ENCODE data around the gene IL19. TPM values are rescaled to one million over a fixed set of nuclear protein-coding genes. Genes with fewer than 3 reads are reported as not detected.
A peak's percentile ranks its signal among the peaks of the same experiment; 100 is the strongest.

The IL19 gene
- total RNA-seq, 2 experiments from 2014 or later = not detected

- POLR2A ChIA-PET = no interaction called here
- peaks cover 15% of the 10 kb centered on the region for H3K27me3 Mint-ChIP-seq
- H3K4me1 Mint-ChIP-seq = peaks cover 54% of the 10 kb centered on the region
- DNase-seq = no peak
- H3K4me3 Mint-ChIP-seq = no peak overlapping the region
- H3K9me3 Mint-ChIP-seq = no peaks in the 10 kb centered on the region
- no peaks in the 10 kb centered on the region for H3K36me3 Mint-ChIP-seq
- no peak overlapping the region for H3K27ac Mint-ChIP-seq
- no peak for ATAC-seq (ENCODE audit: low read depth)
Observed at GRCh38 chr1:206801467-206801866, 30.9 kb downstream of the IL19 start.

- Mint-ChIP-seq H3K9me3 (no peaks in the 10 kb centered on the region), H3K27me3 (peaks cover 15% of the 10 kb centered on the region), H3K27ac (no peak overlapping the region), H3K4me1 (peaks cover 58% of the 10 kb centered on the region), H3K4me3 (no peak overlapping the region), H3K36me3 (no peaks in the 10 kb centered on the region)
- ATAC-seq (ENCODE audit: low read depth) (no peak), DNase-seq (no peak)
- POLR2A ChIA-PET = interaction anchor here (0.7 to 2.2 kb wide), 3 partner anchors 34 to 108 kb away, joined by 3 to 14 read pairs (median 8); no protein-coding TSS in a partner anchor
Observed at GRCh38 chr1:206802401-206802800, 31.8 kb downstream of the IL19 start.

GRCh38 chr1:206803221-206803730 is 32.7 kb downstream of the IL19 start:
- peaks cover 53% of the 10 kb centered on the region for H3K4me1 Mint-ChIP-seq
- DNase-seq (peak; percentile 59), ATAC-seq (ENCODE audit: low read depth) (peak; percentile 96)
- H3K9me3 Mint-ChIP-seq = no peaks in the 10 kb centered on the region
- H3K4me3 Mint-ChIP-seq = peak overlapping the region; percentile 32
- no peaks in the 10 kb centered on the region for H3K36me3 Mint-ChIP-seq
- peaks cover 15% of the 10 kb centered on the region for H3K27me3 Mint-ChIP-seq
- POLR2A ChIA-PET = interaction anchor here (0.6 to 2.2 kb wide), 5 partner anchors 12 to 106 kb away, joined by 3 to 14 read pairs (median 5); no protein-coding TSS in a partner anchor
- peak overlapping the region; percentile 82 for H3K27ac Mint-ChIP-seq

GRCh38 chr1:206804156-206804737 is 33.7 kb downstream of the IL19 start:
- Mint-ChIP-seq H3K36me3 (no peaks in the 10 kb centered on the region), H3K9me3 (no peaks in the 10 kb centered on the region), H3K4me1 (peaks cover 61% of the 10 kb centered on the region), H3K4me3 (peak overlapping the region; percentile 32), H3K27me3 (peaks cover 10% of the 10 kb centered on the region), H3K27ac (peak overlapping the region; percentile 82)
- POLR2A ChIA-PET = interaction anchor here (0.8 to 2.2 kb wide), 6 partner anchors 35 to 118 kb away, joined by 3 to 14 read pairs (median 4); partner anchors contain the start of gene FCMR
- DNase-seq (no peak), ATAC-seq (ENCODE audit: low read depth) (no peak)

GRCh38 chr1:206805357-206805756 is 34.8 kb downstream of the IL19 start:
- Mint-ChIP-seq H3K27me3 (peaks cover 9% of the 10 kb centered on the region), H3K27ac (no peak overlapping the region), H3K9me3 (no peaks in the 10 kb centered on the region), H3K4me3 (peak overlapping the region; percentile 11), H3K4me1 (peaks cover 59% of the 10 kb centered on the region), H3K36me3 (no peaks in the 10 kb centered on the region)
- DNase-seq (no peak), ATAC-seq (ENCODE audit: low read depth) (no peak)
- POLR2A ChIA-PET = interaction anchor here (0.8 to 1.5 kb wide), 5 partner anchors 12 to 66 kb away, joined by 3 to 8 read pairs (median 3); no protein-coding TSS in a partner anchor

GRCh38 chr1:206808615-206809014 is 38.0 kb downstream of the IL19 start:
- no peak for DNase-seq
- POLR2A ChIA-PET = interaction anchor here (1.3 to 1.7 kb wide), 3 partner anchors 69 to 101 kb away, joined by 4 to 5 read pairs (median 4); no protein-coding TSS in a partner anchor
- H3K9me3 Mint-ChIP-seq = peaks cover 4% of the 10 kb centered on the region
- peak overlapping the region; percentile 62 for H3K27ac Mint-ChIP-seq
- peak; percentile 87 for ATAC-seq (ENCODE audit: low read depth)
- peaks cover 39% of the 10 kb centered on the region for H3K4me1 Mint-ChIP-seq
- H3K27me3 Mint-ChIP-seq = no peaks in the 10 kb centered on the region
- peaks cover 15% of the 10 kb centered on the region for H3K36me3 Mint-ChIP-seq
- H3K4me3 Mint-ChIP-seq = no peak overlapping the region

GRCh38 chr1:206809504-206810084 is 39.0 kb downstream of the IL19 start:
- H3K36me3 Mint-ChIP-seq = peaks cover 19% of the 10 kb centered on the region
- ATAC-seq (ENCODE audit: low read depth) (peak; percentile 40), DNase-seq (no peak)
- POLR2A ChIA-PET = interaction anchor here (1.7 kb wide), 1 partner anchor 100 kb away, joined by 5 read pairs; no protein-coding TSS in a partner anchor
- H3K4me3 Mint-ChIP-seq = no peak overlapping the region
- peaks cover 34% of the 10 kb centered on the region for H3K4me1 Mint-ChIP-seq
- H3K27ac Mint-ChIP-seq = no peak overlapping the region
- no peaks in the 10 kb centered on the region for H3K27me3 Mint-ChIP-seq
- H3K9me3 Mint-ChIP-seq = peaks cover 8% of the 10 kb centered on the region

- Mint-ChIP-seq H3K36me3 (peaks cover 23% of the 10 kb centered on the region), H3K9me3 (peaks cover 10% of the 10 kb centered on the region), H3K27me3 (no peaks in the 10 kb centered on the region), H3K27ac (no peak overlapping the region), H3K4me3 (no peak overlapping the region), H3K4me1 (peaks cover 34% of the 10 kb centered on the region)
- POLR2A ChIA-PET = no interaction called here
- ATAC-seq (ENCODE audit: low read depth) (no peak), DNase-seq (no peak)
Observed at GRCh38 chr1:206812471-206812870, 41.9 kb downstream of the IL19 start.

GRCh38 chr1:206814716-206815341 is 44.3 kb downstream of the IL19 start:
- POLR2A ChIA-PET = no interaction called here
- ATAC-seq (ENCODE audit: low read depth) = no peak
- peak overlapping the region; percentile 5 for H3K27ac Mint-ChIP-seq
- no peaks in the 10 kb centered on the region for H3K27me3 Mint-ChIP-seq
- H3K4me1 Mint-ChIP-seq = peaks cover 25% of the 10 kb centered on the region
- H3K4me3 Mint-ChIP-seq = no peak overlapping the region
- DNase-seq = no peak
- H3K36me3 Mint-ChIP-seq = peaks cover 23% of the 10 kb centered on the region
- peaks cover 10% of the 10 kb centered on the region for H3K9me3 Mint-ChIP-seq

- Mint-ChIP-seq H3K27ac (peak overlapping the region; percentile 92), H3K36me3 (peaks cover 22% of the 10 kb centered on the region), H3K4me1 (peaks cover 27% of the 10 kb centered on the region), H3K27me3 (no peaks in the 10 kb centered on the region), H3K4me3 (peak overlapping the region; percentile 56), H3K9me3 (peaks cover 10% of the 10 kb centered on the region)
- ATAC-seq (ENCODE audit: low read depth) = peak; percentile 88
- DNase-seq = no peak
- POLR2A ChIA-PET = interaction anchor here (0.6 to 1.6 kb wide), 4 partner anchors 11 to 149 kb away, joined by 3 to 7 read pairs (median 4); no protein-coding TSS in a partner anchor
Observed at GRCh38 chr1:206816390-206817287, 46.1 kb downstream of the IL19 start.

- H3K4me3 Mint-ChIP-seq = no peak overlapping the region
- H3K27ac Mint-ChIP-seq = no peak overlapping the region
- POLR2A ChIA-PET = no interaction called here
- DNase-seq (no peak), ATAC-seq (ENCODE audit: low read depth) (no peak)
- H3K4me1 Mint-ChIP-seq = peaks cover 22% of the 10 kb centered on the region
- no peaks in the 10 kb centered on the region for H3K27me3 Mint-ChIP-seq
- H3K9me3 Mint-ChIP-seq = no peaks in the 10 kb centered on the region
- no peaks in the 10 kb centered on the region for H3K36me3 Mint-ChIP-seq
Observed at GRCh38 chr1:206821493-206821892, 50.9 kb downstream of the IL19 start.

- Mint-ChIP-seq H3K4me1 (peaks cover 20% of the 10 kb centered on the region), H3K27ac (no peak overlapping the region), H3K9me3 (peaks cover 4% of the 10 kb centered on the region), H3K36me3 (no peaks in the 10 kb centered on the region), H3K27me3 (no peaks in the 10 kb centered on the region), H3K4me3 (no peak overlapping the region)
- ATAC-seq (ENCODE audit: low read depth) (no peak), DNase-seq (no peak)
- POLR2A ChIA-PET = no interaction called here
Observed at GRCh38 chr1:206823727-206824126, 53.2 kb downstream of the IL19 start.

GRCh38 chr1:206824331-206824730 is 53.8 kb downstream of the IL19 start:
- Mint-ChIP-seq H3K36me3 (no peaks in the 10 kb centered on the region), H3K4me3 (no peak overlapping the region), H3K9me3 (peaks cover 4% of the 10 kb centered on the region), H3K27me3 (no peaks in the 10 kb centered on the region), H3K4me1 (peaks cover 26% of the 10 kb centered on the region), H3K27ac (no peak overlapping the region)
- ATAC-seq (ENCODE audit: low read depth) (no peak), DNase-seq (no peak)
- POLR2A ChIA-PET = no interaction called here

All from activated naive CD8-positive, alpha-beta T cell treated with anti-CD3 and anti-CD28 coated beads, Interleukin-2, amount 10 ng/mL, durations not matched to agents 7 days and 5 days (primary cell).